ENCODE data around the gene AGO3. TPM values are rescaled to one million over a fixed set of nuclear protein-coding genes. Genes with fewer than 3 reads are reported as not detected.
A peak's percentile ranks its signal among the peaks of the same experiment; 100 is the strongest.

Gene AGO3
- total RNA-seq, 1 experiment from 2014 or later = 50.1 TPM

- H3K36me3 ChIP-seq (ENCODE audit: low read depth) = no peaks in the 10 kb centered on the region
- H3K4me1 ChIP-seq (replicated peaks; ENCODE audit: insufficient read depth) = peaks cover 17% of the 10 kb centered on the region
- peak within 1 kb of the TSS; percentile 60 for H3K4me2 ChIP-seq
- intact Hi-C loops (cut with micrococcal nuclease; ENCODE audit: unreplicated experiment) = no loop called here
- H3F3A ChIP-seq (ENCODE audit: insufficient read depth, low read depth) = peaks cover 18% of the 10 kb centered on the region; the same call in 1 of the 2 replicates
- no peaks in the 10 kb centered on the region for H3K9me2 ChIP-seq (ENCODE audit: insufficient read depth)
- H3K79me2 ChIP-seq (ENCODE audit: low read depth) = peaks cover under 1% of the 10 kb centered on the region; the same call in 1 of the 2 replicates
- H3K9me3 ChIP-seq (ENCODE audit: insufficient read depth, low read depth) = no peaks in the 10 kb centered on the region
- POLR2A ChIA-PET (ENCODE audit: unreplicated experiment) = no interaction called here
- peak within 1 kb of the TSS; percentile 18; the same call in 1 of the 2 replicates for H3K4me3 ChIP-seq
- H4K20me1 ChIP-seq (ENCODE audit: insufficient read depth) = no peaks in the 10 kb centered on the region
- H3K27me3 ChIP-seq (ENCODE audit: insufficient read depth, low read depth) = no peaks in the 10 kb centered on the region
- no TSS peak for BruUV-seq (replicated peaks)
- no peak within 1 kb of the TSS for H3K27ac ChIP-seq
- CTCF ChIA-PET = interaction anchor here (0.7 kb wide), 1 partner anchor 1946 kb away, joined by 9 read pairs; no protein-coding TSS in a partner anchor
- peak in 1 of 2 experiments; percentile 27 for DNase-seq
- H2AFZ ChIP-seq = 0 out of 2 replicates have a peak within 1 kb of the TSS, but pooled peaks have one; percentile 43
- no peak for TF ChIP-seq EZH2 (IDR thresholded peaks at IDR 0.05; ENCODE audit: low read depth)
Observed at GRCh38 chr1:36083635-36084496, 153.0 kb downstream of the AGO3 start, which contains the start of gene TEKT2. TEKT2 (plus strand) TSS chr1:36084094; CDS start chr1:36084922, 828 bp downstream.

- Histone ChIP-seq H3K4me3 (no peak overlapping the region; the same call in 1 of the 2 replicates), H3K27me3 (ENCODE audit: insufficient read depth, low read depth) (no peaks in the 10 kb centered on the region), H3K9me2 (ENCODE audit: insufficient read depth) (no peaks in the 10 kb centered on the region), H3K79me2 (ENCODE audit: low read depth) (peaks cover 8% of the 10 kb centered on the region), H3F3A (ENCODE audit: insufficient read depth, low read depth) (peaks cover 18% of the 10 kb centered on the region; the same call in 1 of the 2 replicates), H3K4me2 (peak overlapping the region; percentile 60), H4K20me1 (ENCODE audit: insufficient read depth) (no peaks in the 10 kb centered on the region), H3K4me1 (replicated peaks; ENCODE audit: insufficient read depth) (peaks cover 17% of the 10 kb centered on the region), H3K9me3 (ENCODE audit: insufficient read depth, low read depth) (no peaks in the 10 kb centered on the region), H2AFZ (0 out of 2 replicates have a peak overlapping the region, but pooled peaks have one; percentile 43), H3K27ac (no peak overlapping the region), H3K36me3 (ENCODE audit: low read depth) (no peaks in the 10 kb centered on the region)
- CTCF ChIA-PET = no interaction called here
- no peak for DNase-seq
- intact Hi-C loops (cut with micrococcal nuclease; ENCODE audit: unreplicated experiment) = no loop called here
- POLR2A ChIA-PET (ENCODE audit: unreplicated experiment) = no interaction called here
- TF ChIP-seq CTCF (conservative IDR thresholded peaks at IDR 0.05) (no peak), EZH2 (IDR thresholded peaks at IDR 0.05; ENCODE audit: low read depth) (no peak)
- BruUV-seq (replicated peaks) = no TSS peak
Observed at GRCh38 chr1:36084497-36085115, 153.7 kb downstream of the AGO3 start.

- no TSS peak for BruUV-seq (replicated peaks)
- POLR2A ChIA-PET (ENCODE audit: unreplicated experiment) = no interaction called here
Observed at GRCh38 chr1:36085126-36085525, 154.2 kb downstream of the AGO3 start.

More at GRCh38 chr1:36085126-36085525, 154.2 kb downstream of the AGO3 start:
- H3K27me3 ChIP-seq (ENCODE audit: insufficient read depth, low read depth) = no peaks in the 10 kb centered on the region
- no peak overlapping the region for H3K27ac ChIP-seq
- no peak overlapping the region for H3K4me2 ChIP-seq
- TF ChIP-seq EZH2 (IDR thresholded peaks at IDR 0.05; ENCODE audit: low read depth) (no peak), CTCF (conservative IDR thresholded peaks at IDR 0.05) (no peak)
- CTCF ChIA-PET = no interaction called here
- DNase-seq = no peak
- H3K36me3 ChIP-seq (ENCODE audit: low read depth) = no peaks in the 10 kb centered on the region
- no peaks in the 10 kb centered on the region for H4K20me1 ChIP-seq (ENCODE audit: insufficient read depth)
- H3K4me1 ChIP-seq (replicated peaks; ENCODE audit: insufficient read depth) = peaks cover 18% of the 10 kb centered on the region
- no peaks in the 10 kb centered on the region for H3K9me2 ChIP-seq (ENCODE audit: insufficient read depth)
- H3K79me2 ChIP-seq (ENCODE audit: low read depth) = peaks cover 13% of the 10 kb centered on the region
- intact Hi-C loops (cut with micrococcal nuclease; ENCODE audit: unreplicated experiment) = no loop called here
- H2AFZ ChIP-seq = no peak overlapping the region
- no peak overlapping the region for H3K4me3 ChIP-seq
- no peaks in the 10 kb centered on the region for H3K9me3 ChIP-seq (ENCODE audit: insufficient read depth, low read depth)
- peaks cover 16% of the 10 kb centered on the region; the same call in 1 of the 2 replicates for H3F3A ChIP-seq (ENCODE audit: insufficient read depth, low read depth)
